GM12878 (cell line): ENCODE results near the gene CD2AP. TPM values are rescaled to one million over a fixed set of nuclear protein-coding genes. Genes with fewer than 3 reads are reported as not detected.

Experiments
- ATF7 ChIP-seq: fragments of 450-650 bp; IDR thresholded peaks from 2 replicates; pipeline ENCODE4 v1.6.1; 2016; ENCODE audit warnings: low read depth, mild to moderate bottlenecking
- CHD1 ChIP-seq: IDR thresholded peaks from 2 replicates; pipeline ENCODE4 v1.6.1; 2012; ENCODE audit warnings: low read depth, low read length, improper control_type of control experiment
- CHD2 ChIP-seq: IDR thresholded peaks from 2 replicates; pipeline ENCODE4 v1.6.1; 2011; ENCODE audit warnings: low read depth, low read length, improper control_type of control experiment, borderline replicate concordance
- DPF2 ChIP-seq: fragments of 450-650 bp; IDR thresholded peaks from 2 replicates; pipeline ENCODE4 v1.6.1; 2017; ENCODE audit warnings: mild to moderate bottlenecking
- MEF2B ChIP-seq: fragments of 450-650 bp; IDR thresholded peaks from 2 replicates; pipeline ENCODE4 v1.6.1; 2018; ENCODE audit warnings: mild to moderate bottlenecking, moderate library complexity; ENCODE audit not compliant: partially characterized antibody, poor library complexity, severe bottlenecking
- MTA3 ChIP-seq: IDR thresholded peaks from 2 replicates; pipeline ENCODE4 v1.6.1; 2012; ENCODE audit warnings: low read length, inconsistent platforms, borderline replicate concordance
- MYB ChIP-seq: fragments of 150-350 bp; IDR thresholded peaks from 2 replicates; pipeline ENCODE4 v1.6.1; 2014; ENCODE audit warnings: mild to moderate bottlenecking, low read depth, low read length, borderline replicate concordance
- NR2C1 ChIP-seq: fragments of 450-650 bp; IDR thresholded peaks from 2 replicates; pipeline ENCODE4 v1.6.1; 2017; ENCODE audit warnings: antibody characterized with exemption, mild to moderate bottlenecking, moderate library complexity
- NR2C2 ChIP-seq: IDR thresholded peaks from 2 replicates; pipeline ENCODE4 v1.6.1; 2011; ENCODE audit warnings: borderline replicate concordance, low read depth; ENCODE audit not compliant: control insufficient read depth, insufficient read length
- PAX8 ChIP-seq: fragments of 450-650 bp; IDR thresholded peaks from 2 replicates; pipeline ENCODE4 v1.6.1; 2017; ENCODE audit warnings: mild to moderate bottlenecking, moderate library complexity
- PML ChIP-seq: IDR thresholded peaks from 2 replicates; pipeline ENCODE4 v1.6.1; 2012; ENCODE audit warnings: low read length, inconsistent platforms
- RAD21 ChIP-seq: IDR thresholded peaks from 2 replicates; pipeline ENCODE4 v1.6.1; 2011; ENCODE audit warnings: mild to moderate bottlenecking, low read depth, low read length, moderate library complexity; ENCODE audit not compliant: insufficient read depth
- RUNX3 ChIP-seq: IDR thresholded peaks from 2 replicates; pipeline ENCODE4 v1.6.1; 2012; ENCODE audit warnings: low read length, inconsistent platforms
- SMAD5 ChIP-seq: IDR thresholded peaks from 2 replicates; pipeline ENCODE4 v1.6.1; 2016; ENCODE audit warnings: antibody characterized with exemption, low read depth
- SP1 ChIP-seq: IDR thresholded peaks from one replicate; pipeline ENCODE4 v1.6.1; 2011; ENCODE audit warnings: low read depth, low read length
- TBL1XR1 ChIP-seq: IDR thresholded peaks from 2 replicates; pipeline ENCODE4 v1.6.1; 2012; ENCODE audit warnings: low read depth, low read length, improper control_type of control experiment
- YBX1 ChIP-seq: fragments of 450-650 bp; IDR thresholded peaks from 2 replicates; pipeline ENCODE4 v1.6.1; 2016; ENCODE audit warnings: antibody characterized with exemption
- ZBED1 ChIP-seq: IDR thresholded peaks from 2 replicates; pipeline ENCODE4 v1.6.1; 2016; ENCODE audit warnings: borderline replicate concordance
- ZZZ3 ChIP-seq: IDR thresholded peaks from 2 replicates; pipeline ENCODE4 v1.6.1; 2011; ENCODE audit warnings: low read depth; ENCODE audit not compliant: control insufficient read depth, insufficient read length
- polyA plus RNA-seq, 11 experiments: library from polyadenylated mRNA; depleted of rRNA in 4 of 11; unstranded in 6 of 11; stranded (reverse) in 5 of 11; fragments of >200 nt; fragmentation: Nextera tagmentation in 4 of 11; fragmentation: Illumina TruSeq in 1 of 11; extraction: Ambion mirVana in 4 of 11; extraction: Trizol in 1 of 11; gene quantifications; 1 replicate in 1 of 11; 2 replicates in 10 of 11; pipeline versions ENCODE4 v1.2.1 to v1.2.3, GENCODE V29; 2011 to 2016; ENCODE audit warnings: inconsistent platforms in 2 of 11, missing spikeins in 2 of 11, low read depth in 1 of 11
- total RNA-seq, 4 experiments: library from RNA; depleted of rRNA in 3 of 4; stranded (reverse); fragments of >200 nt in 3 of 4; fragmentation: Illumina TruSeq in 1 of 4; extraction: Trizol in 1 of 4; gene quantifications; 2 replicates each; pipeline versions ENCODE4 v1.2.1 to v1.2.3, GENCODE V29; 2013 to 2021
- TF ChIP-seq, protein P1 (sequence below): fragments of 450-650 bp; IDR thresholded peaks from 2 replicates; pipeline ENCODE4 v1.6.1; 2017; ENCODE audit warnings: antibody characterized with exemption, mild to moderate bottlenecking, moderate library complexity
- TF ChIP-seq, protein P2 (sequence below): IDR thresholded peaks from 2 replicates; pipeline ENCODE4 v1.6.1; 2012; ENCODE audit warnings: improper control_type of control experiment, low read depth, low read length; ENCODE audit not compliant: insufficient replicate concordance
- TF ChIP-seq, protein P3 (sequence below): fragments of 450-650 bp; IDR thresholded peaks from 2 replicates; pipeline ENCODE4 v1.6.1; 2017; ENCODE audit warnings: mild to moderate bottlenecking, moderate library complexity

Gene CD2AP
- total and polyA plus RNA-seq, 10 of the 15 experiments (the other 5 are each of a cell fraction or from before 2014, with no cell fraction given) = 5.4 to 46.6 (median 20.9) TPM

DNA sequence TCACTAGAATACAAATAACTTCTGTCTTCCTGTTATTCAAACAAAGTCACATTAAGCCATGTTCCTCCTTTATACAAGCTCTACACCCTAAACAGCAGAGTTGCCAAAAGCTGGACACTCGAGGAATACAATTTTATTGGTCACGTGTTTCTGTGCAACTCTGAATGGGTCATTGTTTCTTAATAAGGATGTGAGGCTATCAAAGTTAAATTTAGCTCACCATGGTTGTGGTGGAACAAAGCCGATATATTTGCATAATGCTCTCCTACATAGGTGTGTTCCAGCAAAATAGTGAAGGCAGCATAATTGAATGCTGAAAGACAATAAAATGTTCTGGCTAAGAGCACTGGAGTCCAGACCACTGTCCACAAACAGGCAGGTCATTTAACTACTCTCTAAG is 36.9 kb upstream of the CD2AP start (continued):
- no peak for TF ChIP-seq TBL1XR1
- TF ChIP-seq, protein P1, sequence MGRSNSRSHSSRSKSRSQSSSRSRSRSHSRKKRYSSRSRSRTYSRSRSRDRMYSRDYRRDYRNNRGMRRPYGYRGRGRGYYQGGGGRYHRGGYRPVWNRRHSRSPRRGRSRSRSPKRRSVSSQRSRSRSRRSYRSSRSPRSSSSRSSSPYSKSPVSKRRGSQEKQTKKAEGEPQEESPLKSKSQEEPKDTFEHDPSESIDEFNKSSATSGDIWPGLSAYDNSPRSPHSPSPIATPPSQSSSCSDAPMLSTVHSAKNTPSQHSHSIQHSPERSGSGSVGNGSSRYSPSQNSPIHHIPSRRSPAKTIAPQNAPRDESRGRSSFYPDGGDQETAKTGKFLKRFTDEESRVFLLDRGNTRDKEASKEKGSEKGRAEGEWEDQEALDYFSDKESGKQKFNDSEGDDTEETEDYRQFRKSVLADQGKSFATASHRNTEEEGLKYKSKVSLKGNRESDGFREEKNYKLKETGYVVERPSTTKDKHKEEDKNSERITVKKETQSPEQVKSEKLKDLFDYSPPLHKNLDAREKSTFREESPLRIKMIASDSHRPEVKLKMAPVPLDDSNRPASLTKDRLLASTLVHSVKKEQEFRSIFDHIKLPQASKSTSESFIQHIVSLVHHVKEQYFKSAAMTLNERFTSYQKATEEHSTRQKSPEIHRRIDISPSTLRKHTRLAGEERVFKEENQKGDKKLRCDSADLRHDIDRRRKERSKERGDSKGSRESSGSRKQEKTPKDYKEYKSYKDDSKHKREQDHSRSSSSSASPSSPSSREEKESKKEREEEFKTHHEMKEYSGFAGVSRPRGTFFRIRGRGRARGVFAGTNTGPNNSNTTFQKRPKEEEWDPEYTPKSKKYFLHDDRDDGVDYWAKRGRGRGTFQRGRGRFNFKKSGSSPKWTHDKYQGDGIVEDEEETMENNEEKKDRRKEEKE = no peak
- TF ChIP-seq, protein P2, sequence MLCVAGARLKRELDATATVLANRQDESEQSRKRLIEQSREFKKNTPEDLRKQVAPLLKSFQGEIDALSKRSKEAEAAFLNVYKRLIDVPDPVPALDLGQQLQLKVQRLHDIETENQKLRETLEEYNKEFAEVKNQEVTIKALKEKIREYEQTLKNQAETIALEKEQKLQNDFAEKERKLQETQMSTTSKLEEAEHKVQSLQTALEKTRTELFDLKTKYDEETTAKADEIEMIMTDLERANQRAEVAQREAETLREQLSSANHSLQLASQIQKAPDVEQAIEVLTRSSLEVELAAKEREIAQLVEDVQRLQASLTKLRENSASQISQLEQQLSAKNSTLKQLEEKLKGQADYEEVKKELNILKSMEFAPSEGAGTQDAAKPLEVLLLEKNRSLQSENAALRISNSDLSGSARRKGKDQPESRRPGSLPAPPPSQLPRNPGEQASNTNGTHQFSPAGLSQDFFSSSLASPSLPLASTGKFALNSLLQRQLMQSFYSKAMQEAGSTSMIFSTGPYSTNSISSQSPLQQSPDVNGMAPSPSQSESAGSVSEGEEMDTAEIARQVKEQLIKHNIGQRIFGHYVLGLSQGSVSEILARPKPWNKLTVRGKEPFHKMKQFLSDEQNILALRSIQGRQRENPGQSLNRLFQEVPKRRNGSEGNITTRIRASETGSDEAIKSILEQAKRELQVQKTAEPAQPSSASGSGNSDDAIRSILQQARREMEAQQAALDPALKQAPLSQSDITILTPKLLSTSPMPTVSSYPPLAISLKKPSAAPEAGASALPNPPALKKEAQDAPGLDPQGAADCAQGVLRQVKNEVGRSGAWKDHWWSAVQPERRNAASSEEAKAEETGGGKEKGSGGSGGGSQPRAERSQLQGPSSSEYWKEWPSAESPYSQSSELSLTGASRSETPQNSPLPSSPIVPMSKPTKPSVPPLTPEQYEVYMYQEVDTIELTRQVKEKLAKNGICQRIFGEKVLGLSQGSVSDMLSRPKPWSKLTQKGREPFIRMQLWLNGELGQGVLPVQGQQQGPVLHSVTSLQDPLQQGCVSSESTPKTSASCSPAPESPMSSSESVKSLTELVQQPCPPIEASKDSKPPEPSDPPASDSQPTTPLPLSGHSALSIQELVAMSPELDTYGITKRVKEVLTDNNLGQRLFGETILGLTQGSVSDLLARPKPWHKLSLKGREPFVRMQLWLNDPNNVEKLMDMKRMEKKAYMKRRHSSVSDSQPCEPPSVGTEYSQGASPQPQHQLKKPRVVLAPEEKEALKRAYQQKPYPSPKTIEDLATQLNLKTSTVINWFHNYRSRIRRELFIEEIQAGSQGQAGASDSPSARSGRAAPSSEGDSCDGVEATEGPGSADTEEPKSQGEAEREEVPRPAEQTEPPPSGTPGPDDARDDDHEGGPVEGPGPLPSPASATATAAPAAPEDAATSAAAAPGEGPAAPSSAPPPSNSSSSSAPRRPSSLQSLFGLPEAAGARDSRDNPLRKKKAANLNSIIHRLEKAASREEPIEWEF = no peak
- peak; percentile 91 for TF ChIP-seq RUNX3
- no peak for TF ChIP-seq MTA3
- no peak for TF ChIP-seq DPF2
- TF ChIP-seq NR2C2 = no peak
- no peak for TF ChIP-seq ZZZ3
- no peak for TF ChIP-seq MYB
- TF ChIP-seq ZBED1 = no peak
- TF ChIP-seq YBX1 = no peak
- no peak for TF ChIP-seq PML
- TF ChIP-seq, protein P3, sequence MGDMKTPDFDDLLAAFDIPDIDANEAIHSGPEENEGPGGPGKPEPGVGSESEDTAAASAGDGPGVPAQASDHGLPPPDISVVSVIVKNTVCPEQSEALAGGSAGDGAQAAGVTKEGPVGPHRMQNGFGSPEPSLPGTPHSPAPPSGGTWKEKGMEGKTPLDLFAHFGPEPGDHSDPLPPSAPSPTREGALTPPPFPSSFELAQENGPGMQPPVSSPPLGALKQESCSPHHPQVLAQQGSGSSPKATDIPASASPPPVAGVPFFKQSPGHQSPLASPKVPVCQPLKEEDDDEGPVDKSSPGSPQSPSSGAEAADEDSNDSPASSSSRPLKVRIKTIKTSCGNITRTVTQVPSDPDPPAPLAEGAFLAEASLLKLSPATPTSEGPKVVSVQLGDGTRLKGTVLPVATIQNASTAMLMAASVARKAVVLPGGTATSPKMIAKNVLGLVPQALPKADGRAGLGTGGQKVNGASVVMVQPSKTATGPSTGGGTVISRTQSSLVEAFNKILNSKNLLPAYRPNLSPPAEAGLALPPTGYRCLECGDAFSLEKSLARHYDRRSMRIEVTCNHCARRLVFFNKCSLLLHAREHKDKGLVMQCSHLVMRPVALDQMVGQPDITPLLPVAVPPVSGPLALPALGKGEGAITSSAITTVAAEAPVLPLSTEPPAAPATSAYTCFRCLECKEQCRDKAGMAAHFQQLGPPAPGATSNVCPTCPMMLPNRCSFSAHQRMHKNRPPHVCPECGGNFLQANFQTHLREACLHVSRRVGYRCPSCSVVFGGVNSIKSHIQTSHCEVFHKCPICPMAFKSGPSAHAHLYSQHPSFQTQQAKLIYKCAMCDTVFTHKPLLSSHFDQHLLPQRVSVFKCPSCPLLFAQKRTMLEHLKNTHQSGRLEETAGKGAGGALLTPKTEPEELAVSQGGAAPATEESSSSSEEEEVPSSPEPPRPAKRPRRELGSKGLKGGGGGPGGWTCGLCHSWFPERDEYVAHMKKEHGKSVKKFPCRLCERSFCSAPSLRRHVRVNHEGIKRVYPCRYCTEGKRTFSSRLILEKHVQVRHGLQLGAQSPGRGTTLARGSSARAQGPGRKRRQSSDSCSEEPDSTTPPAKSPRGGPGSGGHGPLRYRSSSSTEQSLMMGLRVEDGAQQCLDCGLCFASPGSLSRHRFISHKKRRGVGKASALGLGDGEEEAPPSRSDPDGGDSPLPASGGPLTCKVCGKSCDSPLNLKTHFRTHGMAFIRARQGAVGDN = no peak
- TF ChIP-seq PAX8 = no peak
- TF ChIP-seq CHD2 = no peak
- peak; percentile 54; the same call in 1 of the 2 replicates for TF ChIP-seq ATF7
- no peak for TF ChIP-seq RAD21
- TF ChIP-seq CHD1 = no peak
- no peak for TF ChIP-seq SMAD5
- TF ChIP-seq NR2C1 = no peak
- TF ChIP-seq SP1 = no peak
- peak; percentile 83 for TF ChIP-seq MEF2B
